ENCODE data around the gene ITGB5. TPM values are rescaled to one million over a fixed set of nuclear protein-coding genes. Genes with fewer than 3 reads are reported as not detected.
"Not testable (repeated sequence)": the region's sequence is repeated elsewhere in the genome, so short reads cannot be mapped to it uniquely, and the experiment has no call there.

Gene ITGB5
- total RNA-seq, 1 donor from 2014 or later = 143 TPM

DNA sequence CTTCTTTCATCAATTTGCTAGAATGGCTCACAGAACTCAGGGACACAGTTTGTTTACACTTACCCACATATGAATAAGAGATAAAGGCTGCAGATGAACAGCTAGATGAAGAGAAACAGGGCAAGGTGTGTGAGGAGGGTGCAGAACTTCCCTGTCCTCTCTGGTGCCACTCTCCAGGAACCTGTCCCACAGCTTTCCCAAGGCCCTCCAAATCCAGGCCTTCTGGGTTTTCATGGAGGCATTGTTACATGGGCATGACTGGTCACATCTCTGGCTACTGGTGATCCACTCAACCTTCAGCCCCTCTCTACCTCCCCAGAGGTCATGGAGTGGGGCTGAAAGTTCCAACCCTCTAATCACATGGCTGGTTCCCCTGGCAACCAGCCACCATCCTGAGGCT lies 73.6 kb downstream of the ITGB5 start:
- no peak for DNase-seq (ENCODE audit: low spot score)

GRCh38 chr3:124812291-124813265 lies 74.6 kb downstream of the ITGB5 start:
- peak; percentile 87 for DNase-seq (ENCODE audit: low spot score)

GRCh38 chr3:124811436-124811835 lies 75.7 kb downstream of the ITGB5 start:
- DNase-seq (ENCODE audit: low spot score) = peak; percentile 74

DNA sequence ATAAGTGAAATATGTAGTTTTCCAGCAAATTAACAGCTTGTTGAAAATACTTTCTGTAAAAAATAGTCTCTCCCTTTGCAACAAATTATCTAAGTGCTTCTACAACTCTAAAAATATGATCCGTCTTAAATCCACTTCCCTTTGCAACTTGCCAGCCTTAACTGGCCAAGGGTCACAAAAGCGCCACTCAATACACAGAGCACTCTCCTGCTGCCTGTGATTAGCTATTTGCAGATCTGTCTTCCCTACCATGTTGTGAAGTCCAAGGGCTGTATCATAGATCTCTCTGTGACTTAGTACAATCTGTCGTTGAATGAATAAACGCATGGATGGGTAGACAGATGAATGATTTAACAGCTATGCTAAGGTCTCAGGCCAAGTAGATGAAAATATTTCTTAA lies 76.2 kb downstream of the ITGB5 start:
- no peak for DNase-seq (ENCODE audit: low spot score)

- no peak for DNase-seq (ENCODE audit: low spot score)
These were observed 78.1 kb downstream of the ITGB5 start for GRCh38 chr3:124809039-124809438.

- DNase-seq (ENCODE audit: low spot score) = peak; percentile 90
These were observed 81.5 kb downstream of the ITGB5 start for GRCh38 chr3:124805671-124806070.

- no peak for DNase-seq (ENCODE audit: low spot score)
These were observed 82.3 kb downstream of the ITGB5 start for GRCh38 chr3:124804875-124805274.

- DNase-seq (ENCODE audit: low spot score) = no peak
These were observed 84.5 kb downstream of the ITGB5 start for GRCh38 chr3:124802702-124803101.

- no peak for DNase-seq (ENCODE audit: low spot score)
These were observed 85.0 kb downstream of the ITGB5 start for GRCh38 chr3:124802061-124802698.

DNA sequence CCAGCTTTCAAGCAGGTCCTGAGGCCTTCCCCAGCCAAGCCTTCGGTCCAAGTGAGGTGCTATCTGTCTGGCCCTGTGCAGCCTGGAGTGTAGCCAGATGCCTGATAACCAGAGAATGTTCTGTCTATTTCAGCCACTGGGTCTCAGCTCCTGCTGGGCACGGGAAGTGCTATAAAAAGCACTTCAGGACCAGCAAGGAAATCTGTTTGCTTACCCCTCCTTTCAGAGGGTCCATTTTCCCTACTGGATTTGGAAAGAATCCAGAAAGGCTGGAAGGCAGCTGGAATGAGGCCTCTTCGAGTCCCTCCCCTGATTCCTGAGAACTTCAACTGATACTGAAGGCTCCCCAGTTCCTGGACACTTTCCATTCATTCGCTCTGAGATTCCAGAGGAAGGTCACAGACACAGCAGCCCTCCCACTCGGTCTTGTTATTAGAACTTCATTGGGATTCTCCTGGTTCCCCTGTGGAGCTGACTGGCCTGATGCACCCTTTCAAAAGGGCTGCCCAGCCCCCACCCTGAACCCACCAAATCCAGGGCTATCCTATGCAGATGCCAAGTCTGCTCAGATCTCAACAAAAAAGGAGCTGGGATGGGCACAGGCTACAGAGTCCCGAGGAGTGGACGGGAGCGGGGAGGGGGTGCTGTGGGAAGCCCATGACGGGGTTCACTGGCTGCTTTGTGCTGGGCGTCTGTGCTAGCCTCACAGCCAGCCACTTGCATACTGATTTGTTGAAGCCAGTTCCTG lies 86.5 kb downstream of the ITGB5 start:
- DNase-seq (ENCODE audit: low spot score) = peak; percentile 95

GRCh38 chr3:124800076-124800475 lies 87.1 kb downstream of the ITGB5 start:
- no peak for DNase-seq (ENCODE audit: low spot score)

GRCh38 chr3:124799676-124800075 lies 87.5 kb downstream of the ITGB5 start:
- DNase-seq (ENCODE audit: low spot score) = no peak

DNA sequence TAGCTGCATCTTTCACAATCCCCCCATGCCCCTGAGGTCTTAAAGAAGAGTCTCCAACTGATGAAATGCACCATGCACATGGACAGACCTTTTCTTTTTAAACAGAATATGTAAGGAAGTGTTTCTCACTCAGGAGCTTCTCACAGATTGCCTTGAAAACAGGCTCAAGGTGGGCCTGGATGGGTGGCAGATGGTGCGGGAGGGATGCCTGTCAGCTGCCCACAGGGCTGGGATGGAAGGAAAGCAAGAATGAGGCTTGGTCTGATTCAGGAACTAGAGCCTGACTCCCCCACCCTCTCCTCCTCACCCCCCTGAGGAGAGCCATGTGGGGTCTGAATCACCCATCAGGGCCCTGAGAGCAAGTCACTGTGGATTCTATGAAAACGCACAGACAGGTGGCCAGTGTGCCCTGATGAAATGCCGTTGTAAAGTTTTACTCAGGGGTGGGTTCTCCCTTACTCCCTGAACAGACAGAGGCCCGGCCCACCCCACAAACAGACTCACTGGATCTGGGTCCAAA lies 89.7 kb downstream of the ITGB5 start:
- DNase-seq (ENCODE audit: low spot score) = no peak

DNA sequence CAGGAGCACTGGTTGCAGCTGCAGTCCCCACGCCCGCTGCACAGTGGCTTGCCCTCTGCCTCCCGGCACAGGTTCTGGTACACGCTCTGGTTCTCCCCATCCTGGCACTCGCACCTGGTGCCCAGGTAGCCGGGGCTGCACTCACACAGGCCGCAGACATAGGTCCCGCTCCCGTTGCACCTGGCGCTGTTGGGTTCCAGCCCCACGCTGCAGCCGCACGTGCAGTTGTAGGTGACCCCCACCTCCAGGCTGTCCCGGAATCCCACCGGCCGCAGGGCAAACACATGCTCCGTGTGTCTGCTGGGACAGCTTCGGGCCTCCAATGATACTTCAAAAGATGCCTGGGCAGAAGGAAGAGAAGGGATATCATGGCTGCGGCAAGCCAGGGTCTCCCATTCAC lies 90.7 kb downstream of the ITGB5 start:
- DNase-seq (ENCODE audit: low spot score) = no peak

GRCh38 chr3:124793054-124793739 lies 94.0 kb downstream of the ITGB5 start:
- no peak for DNase-seq (ENCODE audit: low spot score)

- DNase-seq (ENCODE audit: low spot score) = peak; percentile 76
These were observed 94.7 kb downstream of the ITGB5 start for GRCh38 chr3:124792341-124793040.

GRCh38 chr3:124791639-124792151 lies 95.5 kb downstream of the ITGB5 start:
- peak; percentile 62 for DNase-seq (ENCODE audit: low spot score)

DNA sequence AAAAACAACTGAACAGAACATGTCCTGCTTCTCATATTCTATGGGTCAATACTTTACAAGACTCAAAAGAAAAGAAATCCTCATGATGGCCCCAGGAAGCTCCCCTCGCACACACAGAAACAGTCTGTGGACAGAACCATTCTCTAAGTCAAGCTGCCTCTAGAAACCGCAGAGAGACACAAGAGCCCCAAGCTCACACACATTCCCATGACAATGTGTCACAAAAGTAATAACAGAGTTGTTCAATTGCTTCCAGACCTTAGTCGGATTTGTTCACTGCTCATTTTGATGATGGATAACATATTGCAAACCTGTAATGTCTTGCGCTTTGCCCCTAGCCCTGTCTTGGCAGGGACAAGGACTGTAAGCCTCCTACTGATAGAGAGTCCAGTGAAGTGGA lies 96.0 kb downstream of the ITGB5 start:
- DNase-seq (ENCODE audit: low spot score) = no peak

- DNase-seq (ENCODE audit: low spot score) = not testable (repeated sequence)
These were observed 98.1 kb downstream of the ITGB5 start for GRCh38 chr3:124789103-124789502.

DNA sequence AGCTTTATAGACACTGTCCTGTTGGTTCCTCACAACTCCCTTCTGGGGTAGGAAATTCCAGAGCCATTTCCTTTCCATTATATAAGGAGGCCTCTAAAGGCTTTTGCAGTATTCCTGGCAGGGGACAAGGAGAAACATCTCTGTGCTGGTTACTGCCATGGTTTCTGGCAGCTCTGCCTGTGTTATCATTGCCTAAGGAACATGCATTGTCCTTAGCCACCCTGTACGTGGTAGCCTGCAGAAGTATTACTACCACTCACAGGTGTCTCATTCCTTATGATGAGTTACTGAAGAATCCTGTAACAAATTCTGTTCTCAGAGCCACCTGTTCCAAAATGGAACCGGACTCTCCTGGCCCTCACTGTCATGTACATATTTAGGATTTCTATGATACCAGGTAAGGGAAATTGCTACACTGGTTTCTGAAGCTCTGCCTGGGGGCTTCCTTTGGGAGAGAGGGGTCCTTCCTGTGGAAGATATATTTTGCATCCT lies 98.9 kb downstream of the ITGB5 start:
- DNase-seq (ENCODE audit: low spot score) = no peak

Measured in umbilical cord (tissue), 2 donors.